ENCODE data around the gene UTS2B.

DNA sequence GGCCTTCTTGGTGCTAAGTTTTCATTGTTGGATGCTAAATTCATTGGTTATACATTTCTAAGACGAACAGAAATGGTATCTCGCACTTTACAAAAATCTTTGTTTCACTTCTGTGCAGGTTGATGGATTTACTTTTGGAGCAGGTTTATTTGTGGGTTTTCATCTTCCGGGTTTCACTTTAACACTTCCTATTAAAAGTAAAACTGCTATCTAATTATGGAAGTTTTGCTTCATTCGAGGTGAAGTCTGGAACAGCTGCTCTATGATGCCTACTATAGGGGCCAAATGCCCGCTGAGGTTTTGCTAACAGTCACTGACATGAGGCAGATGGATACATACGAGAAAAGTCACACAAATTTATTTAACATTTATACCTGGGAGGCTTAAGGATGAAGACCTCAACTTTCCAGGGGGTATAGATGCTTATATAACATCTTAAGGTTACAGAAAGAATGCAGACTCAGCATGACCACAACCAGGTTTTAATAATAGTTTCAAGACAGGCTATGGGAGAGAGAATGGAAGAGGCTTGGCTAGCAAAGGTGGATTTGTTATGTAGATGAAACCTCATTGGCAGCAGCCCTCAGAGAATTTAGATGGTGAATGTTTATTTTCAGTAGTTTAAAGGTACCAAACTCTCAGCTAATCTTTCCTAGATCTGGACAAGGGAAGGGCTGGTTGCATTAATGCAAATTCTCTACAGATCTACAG lies 77.1 kb downstream of the UTS2B start:
- TF ChIP-seq, protein P1, sequence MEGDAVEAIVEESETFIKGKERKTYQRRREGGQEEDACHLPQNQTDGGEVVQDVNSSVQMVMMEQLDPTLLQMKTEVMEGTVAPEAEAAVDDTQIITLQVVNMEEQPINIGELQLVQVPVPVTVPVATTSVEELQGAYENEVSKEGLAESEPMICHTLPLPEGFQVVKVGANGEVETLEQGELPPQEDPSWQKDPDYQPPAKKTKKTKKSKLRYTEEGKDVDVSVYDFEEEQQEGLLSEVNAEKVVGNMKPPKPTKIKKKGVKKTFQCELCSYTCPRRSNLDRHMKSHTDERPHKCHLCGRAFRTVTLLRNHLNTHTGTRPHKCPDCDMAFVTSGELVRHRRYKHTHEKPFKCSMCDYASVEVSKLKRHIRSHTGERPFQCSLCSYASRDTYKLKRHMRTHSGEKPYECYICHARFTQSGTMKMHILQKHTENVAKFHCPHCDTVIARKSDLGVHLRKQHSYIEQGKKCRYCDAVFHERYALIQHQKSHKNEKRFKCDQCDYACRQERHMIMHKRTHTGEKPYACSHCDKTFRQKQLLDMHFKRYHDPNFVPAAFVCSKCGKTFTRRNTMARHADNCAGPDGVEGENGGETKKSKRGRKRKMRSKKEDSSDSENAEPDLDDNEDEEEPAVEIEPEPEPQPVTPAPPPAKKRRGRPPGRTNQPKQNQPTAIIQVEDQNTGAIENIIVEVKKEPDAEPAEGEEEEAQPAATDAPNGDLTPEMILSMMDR (conservative IDR thresholded peaks at IDR 0.05; ENCODE audit: low read depth, low read length), result no peak
- no peak for TF ChIP-seq MAZ (IDR thresholded peaks at IDR 0.05; ENCODE audit: borderline replicate concordance, low read depth, low read length)
- TF ChIP-seq MAFK (IDR thresholded peaks at IDR 0.05; ENCODE audit: low read depth, low read length), result 0 out of 2 replicates have a peak, but pooled peaks have one; percentile 16
- TF ChIP-seq RCOR1 (IDR thresholded peaks at IDR 0.05; ENCODE audit: insufficient replicate concordance, low read length), result no peak
- no peak for TF ChIP-seq RFX5 (IDR thresholded peaks at IDR 0.05; ENCODE audit: low read depth, low read length)
- TF ChIP-seq POLR2A (IDR thresholded peaks at IDR 0.05; ENCODE audit: low read depth, low read length), result no peak
- no peak for TF ChIP-seq NFE2L2 (IDR thresholded peaks at IDR 0.05; ENCODE audit: low read depth, low read length)
- no peak for TF ChIP-seq BHLHE40 (IDR thresholded peaks at IDR 0.05; ENCODE audit: low read depth, low read length)

Measured in IMR-90 (cell line).